K562 (cell line): ENCODE results near the gene BAD. TPM values are rescaled to one million over a fixed set of nuclear protein-coding genes. Genes with fewer than 3 reads are reported as not detected.

Source experiments
- ARHGAP35 ChIP-seq: fragments of 450-650 bp; IDR thresholded peaks from 2 replicates; pipeline ENCODE4 v1.6.1; 2018; ENCODE audit not compliant: partially characterized antibody
- ATF3 ChIP-seq, 2 experiments: fragments of 450-650 bp in 1 of 2; sonication (generic) in 1 of 2; formaldehyde crosslinking in 1 of 2; IDR thresholded peaks in 1 of 2; conservative IDR thresholded peaks in 1 of 2; 2 replicates each; pipeline versions ENCODE4 v1.6.1 to v1.8.1; 2016 to 2023; ENCODE audit warnings: mild to moderate bottlenecking in 2 of 2, moderate library complexity in 2 of 2, inconsistent platforms in 1 of 2, missing genetic modification reagents in 1 of 2
- CXXC5 ChIP-seq: fragments of 250-450 bp; sonication (Bioruptor Pico); IDR thresholded peaks from 2 replicates; pipeline ENCODE4 v1.8.0; 2022; ENCODE audit warnings: inconsistent platforms, mild to moderate bottlenecking, moderate library complexity
- DIDO1 ChIP-seq: fragments of 450-650 bp; IDR thresholded peaks from 2 replicates; pipeline ENCODE4 v1.6.1; 2016; ENCODE audit warnings: low read depth, missing biosample characterization, missing genetic modification characterization
- FOXJ2 ChIP-seq: fragments of 200-800 bp; sonication (Bioruptor generic); IDR thresholded peaks from 2 replicates; pipeline ENCODE4 v1.6.1; 2016; ENCODE audit warnings: missing genetic modification characterization, missing compliant biosample characterization
- JUN ChIP-seq, 2 experiments: sonication (generic) in 1 of 2; formaldehyde crosslinking in 1 of 2; IDR thresholded peaks; 2 replicates each; pipeline versions ENCODE4 v1.6.1 to v1.8.0; 2012 to 2022; ENCODE audit warnings: borderline replicate concordance in 2 of 2, mild to moderate bottlenecking in 2 of 2, improper control_type of control experiment in 1 of 2, low read depth in 1 of 2, low read length in 1 of 2, missing genetic modification reagents in 1 of 2
- MAFF ChIP-seq: IDR thresholded peaks from 2 replicates; pipeline ENCODE4 v1.6.1; 2012; ENCODE audit warnings: low read length, improper control_type of control experiment
- MAZ ChIP-seq, 2 experiments: fragments of 450-650 bp in 1 of 2; sonication (generic) in 1 of 2; formaldehyde crosslinking; IDR thresholded peaks in 1 of 2; conservative IDR thresholded peaks in 1 of 2; 2 replicates each; pipeline versions ENCODE4 v1.4.0 to v1.5.0; 2020; ENCODE audit warnings: mild to moderate bottlenecking in 1 of 2, missing genetic modification reagents in 1 of 2
- NFATC3 ChIP-seq: fragments of 450-650 bp; IDR thresholded peaks from 2 replicates; pipeline ENCODE4 v1.6.1; 2017; ENCODE audit warnings: mild to moderate bottlenecking
- NR2C2 ChIP-seq, 2 experiments: fragments of 200-800 bp in 1 of 2; sonication (Bioruptor generic) in 1 of 2; sonication (generic) in 1 of 2; formaldehyde crosslinking in 1 of 2; IDR thresholded peaks; 2 replicates each; pipeline versions ENCODE4 v1.6.1 to v1.8.0; 2016 to 2022; ENCODE audit warnings: mild to moderate bottlenecking in 1 of 2, missing compliant biosample characterization in 1 of 2, missing genetic modification characterization in 1 of 2, missing genetic modification reagents in 1 of 2
- RFX7 ChIP-seq: fragments of 250-450 bp; sonication (Bioruptor Pico); IDR thresholded peaks from 2 replicates; pipeline ENCODE4 v1.5.1; 2021; ENCODE audit warnings: mild to moderate bottlenecking
- SRSF1 ChIP-seq: fragments of 200-400 bp; formaldehyde crosslinking; IDR thresholded peaks from 2 replicates; pipeline ENCODE4 v1.6.1; 2017; ENCODE audit warnings: mild to moderate bottlenecking, low read depth, low read length, moderate library complexity
- SRSF9 ChIP-seq: fragments of 200-400 bp; formaldehyde crosslinking; IDR thresholded peaks from 2 replicates; pipeline ENCODE4 v1.6.1; 2017; ENCODE audit warnings: low read depth, low read length, borderline replicate concordance
- THRB ChIP-seq: fragments of 450-650 bp; formaldehyde crosslinking; conservative IDR thresholded peaks from 2 replicates; pipeline ENCODE4 v1.4.0; 2022; ENCODE audit warnings: mild to moderate bottlenecking, missing genetic modification characterization
- ZSCAN29 ChIP-seq: fragments of 450-650 bp; IDR thresholded peaks from 2 replicates; pipeline ENCODE4 v1.6.1; 2017
- polyA plus RNA-seq, 8 experiments: library from polyadenylated mRNA; depleted of rRNA in 4 of 8; stranded (reverse) in 5 of 8; unstranded in 3 of 8; fragments of >200 nt; fragmentation: Nextera tagmentation in 2 of 8; fragmentation: Illumina TruSeq in 1 of 8; extraction: Ambion mirVana in 2 of 8; extraction: Trizol in 1 of 8; gene quantifications; 2 replicates each; pipeline versions ENCODE4 v1.2.1 to v1.2.3, GENCODE V29; 2011 to 2014; ENCODE audit warnings: inconsistent platforms in 1 of 8, missing spikeins in 1 of 8
- total RNA-seq, 7 experiments: library from RNA; depleted of rRNA in 6 of 7; stranded (reverse); fragments of >200 nt in 6 of 7; fragmentation: Illumina TruSeq in 2 of 7; extraction: Trizol in 2 of 7; gene quantifications; 2 replicates each; pipeline versions ENCODE4 v1.2.1 to v1.2.3, GENCODE V29; 2011 to 2021; ENCODE audit warnings: low replicate concordance in 1 of 7

Gene BAD
- total and polyA plus RNA-seq, 9 of the 15 experiments (the other 6 are each of a cell fraction or from before 2014, with no cell fraction given) = 0.61 to 45.6 (median 11.8) TPM

GRCh38 chr11:64246871-64247728, 37.4 kb downstream of the BAD start, which contains the start of gene PPP1R14B (continued):
- TF ChIP-seq SRSF9 = no peak
- no peak for TF ChIP-seq NFATC3
- no peak for TF ChIP-seq THRB (CRISPR knock-in tag)
- no peak for TF ChIP-seq ARHGAP35
- TF ChIP-seq RFX7 (CRISPR knock-in tag) = no peak
- no peak for TF ChIP-seq FOXJ2 (tag)
- TF ChIP-seq ZSCAN29 = no peak
- peak; percentile 90 for TF ChIP-seq CXXC5
- TF ChIP-seq MAFF = no peak
- TF ChIP-seq MAZ (CRISPR knock-in tag; conservative IDR thresholded peaks at IDR 0.05 in 1 of 2, IDR thresholded peaks at IDR 0.05 in 1 of 2) = peak; percentile 91 to 92
- TF ChIP-seq ATF3 (IDR thresholded peaks at IDR 0.05) = no peak
- TF ChIP-seq ATF3 (CRISPR knock-in tag; conservative IDR thresholded peaks at IDR 0.05) = peak; percentile 72; the same call in 1 of the 2 replicates
- TF ChIP-seq JUN (IDR thresholded peaks at IDR 0.05; ENCODE audit: borderline replicate concordance, low read depth, low read length) = peak; percentile 14; the same call in 1 of the 2 replicates
- TF ChIP-seq JUN (CRISPR knock-in tag; IDR thresholded peaks at IDR 0.05; ENCODE audit: borderline replicate concordance) = no peak
- no peak for TF ChIP-seq NR2C2 (CRISPR knock-in tag; IDR thresholded peaks at IDR 0.05)
- peak; percentile 86 for TF ChIP-seq NR2C2 (tag; IDR thresholded peaks at IDR 0.05)
- TF ChIP-seq DIDO1 (tag) = no peak
- TF ChIP-seq SRSF1 = no peak
